ENCODE results near the gene ACOXL. TPM values are rescaled to one million over a fixed set of nuclear protein-coding genes. Genes with fewer than 3 reads are reported as not detected.

ACOXL gene
- total RNA-seq, 5 donors from 2014 or later (not counting 1 experiment from before 2014, with no cell fraction given), result 0.10 TPM; not detected in 4

DNA sequence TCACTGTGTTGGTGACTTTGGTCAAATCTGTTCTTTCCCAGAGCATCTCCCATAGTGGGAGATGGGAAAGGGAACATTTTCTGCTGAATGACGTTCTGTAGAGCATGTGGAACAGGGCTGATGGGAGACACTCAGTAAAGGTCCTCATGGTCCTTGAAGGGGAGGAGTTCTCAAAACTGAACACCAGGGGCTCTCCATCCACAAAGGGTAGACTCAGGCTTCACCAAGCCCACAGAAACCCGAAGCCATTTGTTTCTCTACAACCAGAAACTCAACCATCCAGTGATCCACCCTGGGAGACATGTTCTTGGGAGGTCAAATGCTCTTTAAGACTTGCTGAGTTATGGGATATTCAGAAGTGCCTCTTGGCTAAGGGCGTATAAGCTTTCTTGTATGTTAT, 131.8 kb downstream of the ACOXL start:
- no peak overlapping the region for H3K27ac Mint-ChIP-seq
- CTCF ChIA-PET, result interaction anchor here in 1 of 2 donors (1.7 kb wide), 1 partner anchor 11 kb away, joined by 5 read pairs; no protein-coding TSS in a partner anchor
- no peak for ATAC-seq (replicated peaks in 1 of 4)

GRCh38 chr2:110864731-110865130, 132.4 kb downstream of the ACOXL start:
- CTCF ChIA-PET, result interaction anchor here in 1 of 2 donors (1.7 kb wide), 1 partner anchor 12 kb away, joined by 5 read pairs; no protein-coding TSS in a partner anchor
- Histone ChIP-seq H3K36me3 (ENCODE audit: control insufficient read depth in 2 of 2, extremely low read depth in 1 of 2, insufficient read depth in 1 of 2, low read length in 1 of 2) (no peaks in the 10 kb centered on the region), H3K4me1 (ENCODE audit: control insufficient read depth in 1 of 2, extremely low read depth in 1 of 2, insufficient read depth in 2 of 2, low read length in 2 of 2) (peaks cover 16 to 27% of the 10 kb centered on the region in 2 experiments), H3K9me3 (no peaks in the 10 kb centered on the region), H3K27ac (ENCODE audit: low read length) (no peak overlapping the region), H3K27me3 (replicated peaks in 1 of 2; ENCODE audit: control insufficient read depth in 2 of 2, extremely low read depth in 1 of 2, insufficient read depth in 2 of 2, low read length in 1 of 2) (peaks cover 0 to 21% of the 10 kb centered on the region in 2 experiments), H3K4me3 (ENCODE audit: control insufficient read depth in 1 of 2, extremely low read depth in 1 of 2, low read length in 1 of 2) (no peak overlapping the region)
- no peak for DNase-seq
- 73% methylated on average over 4 of the region's 5 CpGs for WGBS (ENCODE audit: insufficient coverage)
- Mint-ChIP-seq H3K4me1 (peaks cover 28 to 41% (median 35%) of the 10 kb centered on the region in 3 donors), H3K27ac (peak overlapping the region in 1 of 2 donors; percentile 55), H3K4me3 (peak overlapping the region in 1 of 3 donors; percentile 45), H3K9me3 (no peaks in the 10 kb centered on the region), H3K36me3 (no peaks in the 10 kb centered on the region), H3K27me3 (peaks cover 0 to 8% of the 10 kb centered on the region in 2 donors)
- POLR2A ChIA-PET, result no interaction called here
- ATAC-seq (replicated peaks in 1 of 4), result no peak

More for the DNA sequence above, 131.8 kb downstream of the ACOXL start:
- Mint-ChIP-seq H3K27me3 (peaks cover 4 to 10% of the 10 kb centered on the region in 2 donors), H3K9me3 (no peaks in the 10 kb centered on the region), H3K4me3 (no peak overlapping the region), H3K36me3 (no peaks in the 10 kb centered on the region), H3K4me1 (peaks cover 34 to 46% (median 40%) of the 10 kb centered on the region in 3 donors)
- Histone ChIP-seq H3K4me1 (ENCODE audit: control insufficient read depth in 1 of 2, extremely low read depth in 1 of 2, insufficient read depth in 2 of 2, low read length in 2 of 2) (peaks cover 22 to 33% of the 10 kb centered on the region in 2 experiments), H3K9me3 (no peaks in the 10 kb centered on the region), H3K27ac (ENCODE audit: low read length) (no peak overlapping the region), H3K27me3 (replicated peaks in 1 of 2; ENCODE audit: control insufficient read depth in 2 of 2, extremely low read depth in 1 of 2, insufficient read depth in 2 of 2, low read length in 1 of 2) (peaks cover 0 to 19% of the 10 kb centered on the region in 2 experiments), H3K4me3 (ENCODE audit: control insufficient read depth in 1 of 2, extremely low read depth in 1 of 2, low read length in 1 of 2) (no peak overlapping the region), H3K36me3 (ENCODE audit: control insufficient read depth in 2 of 2, extremely low read depth in 1 of 2, insufficient read depth in 1 of 2, low read length in 1 of 2) (no peaks in the 10 kb centered on the region)
- WGBS (ENCODE audit: insufficient coverage), result no CpG with 5 or more reads among the region's 3 CpGs
- no peak for DNase-seq
- POLR2A ChIA-PET, result interaction anchor here in 1 of 2 donors (0.6 kb wide), 1 partner anchor 107 kb away, joined by 3 read pairs; no protein-coding TSS in a partner anchor

- H3K9me3 Mint-ChIP-seq, result no peaks in the 10 kb centered on the region
- no peak overlapping the region for H3K4me3 ChIP-seq (ENCODE audit: control insufficient read depth in 1 of 2, extremely low read depth in 1 of 2, low read length in 1 of 2)
- H3K4me3 Mint-ChIP-seq, result peak overlapping the region in 1 of 3 donors; percentile 45
- H3K36me3 Mint-ChIP-seq, result no peaks in the 10 kb centered on the region
- ATAC-seq (replicated peaks in 1 of 4) (peak; percentile 54 to 70 (median 70)), DNase-seq (peak in 1 of 35 experiments; percentile 17)
- peaks cover 24 to 36% (median 32%) of the 10 kb centered on the region in 3 donors for H3K4me1 Mint-ChIP-seq
- no peaks in the 10 kb centered on the region for H3K9me3 ChIP-seq
- H3K4me1 ChIP-seq (ENCODE audit: control insufficient read depth in 1 of 2, extremely low read depth in 1 of 2, insufficient read depth in 2 of 2, low read length in 2 of 2), result peaks cover 14 to 23% of the 10 kb centered on the region in 2 experiments
- H3K27me3 Mint-ChIP-seq, result peaks cover 0 to 8% of the 10 kb centered on the region in 2 donors
- H3K27ac Mint-ChIP-seq, result peak overlapping the region; percentile 5 to 55
- peaks cover 0 to 21% of the 10 kb centered on the region in 2 experiments for H3K27me3 ChIP-seq (replicated peaks in 1 of 2; ENCODE audit: control insufficient read depth in 2 of 2, extremely low read depth in 1 of 2, insufficient read depth in 2 of 2, low read length in 1 of 2)
- WGBS (ENCODE audit: insufficient coverage), result no CpG with 5 or more reads among the region's 5 CpGs
- CTCF ChIA-PET, result interaction anchor here in 1 of 2 donors (1.7 kb wide), 1 partner anchor 12 kb away, joined by 5 read pairs; no protein-coding TSS in a partner anchor
- POLR2A ChIA-PET, result no interaction called here
- no peak overlapping the region for H3K27ac ChIP-seq (ENCODE audit: low read length)
- H3K36me3 ChIP-seq (ENCODE audit: control insufficient read depth in 2 of 2, extremely low read depth in 1 of 2, insufficient read depth in 1 of 2, low read length in 1 of 2), result no peaks in the 10 kb centered on the region
These were observed 132.8 kb downstream of the ACOXL start for GRCh38 chr2:110865188-110865587.

DNA sequence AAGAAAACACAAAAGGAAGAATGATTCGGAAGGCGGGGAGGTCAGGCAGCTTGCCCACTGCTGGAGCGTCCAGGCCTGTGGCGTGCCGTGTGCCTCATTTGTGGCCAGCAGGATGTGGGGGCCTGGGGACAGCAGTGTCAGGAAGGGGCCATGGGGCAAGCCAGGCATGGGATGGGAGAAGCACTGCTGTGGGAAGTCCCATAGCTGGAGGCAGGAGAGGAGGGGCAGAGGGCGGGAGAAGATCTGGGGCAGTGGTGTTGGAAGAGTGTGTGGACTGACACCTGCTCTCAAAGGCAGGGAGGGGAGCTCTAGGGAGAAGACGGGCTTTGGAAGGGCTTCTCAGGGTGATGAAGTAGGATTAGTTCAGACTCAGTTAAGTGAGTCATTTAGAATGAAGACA, 133.7 kb downstream of the ACOXL start:
- Mint-ChIP-seq H3K4me1 (peaks cover 15 to 33% (median 23%) of the 10 kb centered on the region in 3 donors), H3K36me3 (no peaks in the 10 kb centered on the region), H3K27me3 (peaks cover 0 to 8% of the 10 kb centered on the region in 2 donors), H3K4me3 (no peak overlapping the region), H3K27ac (peak overlapping the region in 1 of 2 donors; percentile 37), H3K9me3 (no peaks in the 10 kb centered on the region)
- WGBS (ENCODE audit: insufficient coverage), result 77% methylated on average over 7 of the region's 7 CpGs
- Histone ChIP-seq H3K27ac (ENCODE audit: low read length) (no peak overlapping the region), H3K9me3 (no peaks in the 10 kb centered on the region), H3K36me3 (ENCODE audit: control insufficient read depth in 2 of 2, extremely low read depth in 1 of 2, insufficient read depth in 1 of 2, low read length in 1 of 2) (no peaks in the 10 kb centered on the region), H3K27me3 (replicated peaks in 1 of 2; ENCODE audit: control insufficient read depth in 2 of 2, extremely low read depth in 1 of 2, insufficient read depth in 2 of 2, low read length in 1 of 2) (peaks cover 0 to 17% of the 10 kb centered on the region in 2 experiments), H3K4me1 (ENCODE audit: control insufficient read depth in 1 of 2, extremely low read depth in 1 of 2, insufficient read depth in 2 of 2, low read length in 2 of 2) (peaks cover 6 to 15% of the 10 kb centered on the region in 2 experiments), H3K4me3 (ENCODE audit: control insufficient read depth in 1 of 2, extremely low read depth in 1 of 2, low read length in 1 of 2) (no peak overlapping the region)
- ATAC-seq (replicated peaks in 1 of 4) (no peak), DNase-seq (no peak)
- CTCF ChIA-PET, result no interaction called here
- POLR2A ChIA-PET, result no interaction called here

- no peaks in the 10 kb centered on the region for H3K9me3 ChIP-seq
- H3K4me3 ChIP-seq (ENCODE audit: control insufficient read depth in 1 of 2, extremely low read depth in 1 of 2, low read length in 1 of 2), result no peak overlapping the region
- Mint-ChIP-seq H3K4me3 (no peak overlapping the region), H3K9me3 (no peaks in the 10 kb centered on the region), H3K27me3 (peaks cover 0 to 8% of the 10 kb centered on the region in 2 donors), H3K27ac (peak overlapping the region in 1 of 2 donors; percentile 37), H3K36me3 (no peaks in the 10 kb centered on the region), H3K4me1 (peaks cover 15 to 34% (median 22%) of the 10 kb centered on the region in 3 donors)
- POLR2A ChIA-PET, result no interaction called here
- DNase-seq (no peak), ATAC-seq (replicated peaks in 1 of 4) (no peak)
- CTCF ChIA-PET, result interaction anchor here in 1 of 2 donors (0.6 kb wide), 1 partner anchor 164 kb away, joined by 3 read pairs; no protein-coding TSS in a partner anchor
- H3K36me3 ChIP-seq (ENCODE audit: control insufficient read depth in 2 of 2, extremely low read depth in 1 of 2, insufficient read depth in 1 of 2, low read length in 1 of 2), result no peaks in the 10 kb centered on the region
- H3K4me1 ChIP-seq (ENCODE audit: control insufficient read depth in 1 of 2, extremely low read depth in 1 of 2, insufficient read depth in 2 of 2, low read length in 2 of 2), result peaks cover 3 to 15% of the 10 kb centered on the region in 2 experiments
- H3K27ac ChIP-seq (ENCODE audit: low read length), result no peak overlapping the region
- H3K27me3 ChIP-seq (replicated peaks in 1 of 2; ENCODE audit: control insufficient read depth in 2 of 2, extremely low read depth in 1 of 2, insufficient read depth in 2 of 2, low read length in 1 of 2), result peaks cover 0 to 17% of the 10 kb centered on the region in 2 experiments
- WGBS (ENCODE audit: insufficient coverage), result 45% methylated on average over 4 of the region's 8 CpGs
These were observed 134.1 kb downstream of the ACOXL start for GRCh38 chr2:110866466-110866865.

DNA sequence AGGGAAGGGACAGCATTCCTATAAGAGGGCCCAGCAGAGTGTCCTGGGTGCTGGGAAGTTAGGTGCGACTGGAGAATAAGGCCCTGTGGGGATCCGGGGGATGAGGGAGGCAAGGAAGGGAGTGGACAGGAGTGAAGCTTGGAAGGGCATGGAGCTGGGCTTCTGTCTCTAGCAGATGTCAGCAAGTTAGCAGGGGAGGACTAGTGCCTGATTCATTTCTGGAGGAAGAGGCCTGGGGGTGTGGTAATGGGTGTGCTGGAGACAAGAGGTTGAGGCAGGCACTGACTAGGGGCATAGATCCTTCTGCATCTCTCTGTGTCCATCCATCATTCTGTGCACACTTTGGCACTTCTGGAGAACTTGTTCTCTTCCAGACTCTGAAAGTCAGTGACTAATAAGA, 134.7 kb downstream of the ACOXL start:
- Mint-ChIP-seq H3K9me3 (no peaks in the 10 kb centered on the region), H3K4me1 (peaks cover 15 to 34% (median 22%) of the 10 kb centered on the region in 3 donors), H3K36me3 (no peaks in the 10 kb centered on the region), H3K4me3 (no peak overlapping the region), H3K27me3 (peaks cover 0 to 8% of the 10 kb centered on the region in 2 donors), H3K27ac (no peak overlapping the region)
- Histone ChIP-seq H3K4me1 (ENCODE audit: control insufficient read depth in 1 of 2, extremely low read depth in 1 of 2, insufficient read depth in 2 of 2, low read length in 2 of 2) (peaks cover 3 to 18% of the 10 kb centered on the region in 2 experiments), H3K9me3 (no peaks in the 10 kb centered on the region), H3K27ac (ENCODE audit: low read length) (no peak overlapping the region), H3K36me3 (ENCODE audit: control insufficient read depth in 2 of 2, extremely low read depth in 1 of 2, insufficient read depth in 1 of 2, low read length in 1 of 2) (no peaks in the 10 kb centered on the region), H3K4me3 (ENCODE audit: control insufficient read depth in 1 of 2, extremely low read depth in 1 of 2, low read length in 1 of 2) (no peak overlapping the region), H3K27me3 (replicated peaks in 1 of 2; ENCODE audit: control insufficient read depth in 2 of 2, extremely low read depth in 1 of 2, insufficient read depth in 2 of 2, low read length in 1 of 2) (peaks cover 0 to 17% of the 10 kb centered on the region in 2 experiments)
- ChIA-PET POLR2A (no interaction called here), CTCF (interaction anchor here in 1 of 2 donors (0.6 kb wide), 1 partner anchor 164 kb away, joined by 3 read pairs; no protein-coding TSS in a partner anchor)
- no peak for ATAC-seq (replicated peaks in 1 of 4)
- 92% methylated on average over 2 of the region's 2 CpGs for WGBS (ENCODE audit: insufficient coverage)
- no peak for DNase-seq
